HG03039 (cell line): ENCODE results near the gene PTPRQ.
A peak's percentile ranks its signal among the peaks of the same experiment; 100 is the strongest.
"Not testable (repeated sequence)": the region's sequence is repeated elsewhere in the genome, so short reads cannot be mapped to it uniquely, and the experiment has no call there.

Experiments used
- ATAC-seq: cut with Tn5 transposase; IDR thresholded peaks from one replicate; pipeline ENCODE4 v1.9.1; 2021; ENCODE audit warnings: mild to moderate bottlenecking, moderate library complexity; ENCODE audit not compliant: unreplicated experiment

The PTPRQ gene

GRCh38 chr12:80627782-80628181 lies 183.7 kb downstream of the PTPRQ start:
- ATAC-seq: no peak

- no peak for ATAC-seq
Observed at GRCh38 chr12:80632835-80633234, 188.8 kb downstream of the PTPRQ start.

GRCh38 chr12:80634903-80635302 lies 190.9 kb downstream of the PTPRQ start:
- ATAC-seq: no peak

- ATAC-seq: no peak
Observed at GRCh38 chr12:80636832-80637231, 192.8 kb downstream of the PTPRQ start.

GRCh38 chr12:80641936-80642335 lies 197.9 kb downstream of the PTPRQ start:
- no peak for ATAC-seq

- ATAC-seq: no peak
Observed at GRCh38 chr12:80643961-80644360, 199.9 kb downstream of the PTPRQ start.

GRCh38 chr12:80648881-80649280 lies 204.8 kb downstream of the PTPRQ start:
- no peak for ATAC-seq

- no peak for ATAC-seq
Observed at GRCh38 chr12:80655751-80656150, 211.7 kb downstream of the PTPRQ start.

GRCh38 chr12:80659512-80660063 lies 215.6 kb downstream of the PTPRQ start:
- no peak for ATAC-seq

- ATAC-seq: no peak
Observed at GRCh38 chr12:80662586-80662985, 218.6 kb downstream of the PTPRQ start.

GRCh38 chr12:80670214-80670613 lies 226.2 kb downstream of the PTPRQ start:
- ATAC-seq: no peak

- not testable (repeated sequence) for ATAC-seq
Observed at GRCh38 chr12:80676042-80676636, 232.1 kb downstream of the PTPRQ start.

- no peak for ATAC-seq
Observed at GRCh38 chr12:80676856-80677255, 232.8 kb downstream of the PTPRQ start.

GRCh38 chr12:80677994-80678393 lies 234.0 kb downstream of the PTPRQ start:
- no peak for ATAC-seq

- no peak for ATAC-seq
Observed at GRCh38 chr12:80679346-80680131, 235.5 kb downstream of the PTPRQ start.

GRCh38 chr12:80681287-80681686 lies 237.3 kb downstream of the PTPRQ start:
- peak; percentile 79 for ATAC-seq

GRCh38 chr12:80681786-80682185 lies 237.8 kb downstream of the PTPRQ start:
- no peak for ATAC-seq

GRCh38 chr12:80684077-80684495 lies 240.1 kb downstream of the PTPRQ start:
- no peak for ATAC-seq

GRCh38 chr12:80690090-80690489 lies 246.1 kb downstream of the PTPRQ start:
- no peak for ATAC-seq

- ATAC-seq: no peak
Observed at GRCh38 chr12:80690513-80690912, 246.5 kb downstream of the PTPRQ start.

- ATAC-seq: no peak
Observed at GRCh38 chr12:80692114-80692513, 248.1 kb downstream of the PTPRQ start.

GRCh38 chr12:80697270-80697887 lies 253.3 kb downstream of the PTPRQ start:
- ATAC-seq: no peak
